ENCODE results near the gene ANKRD2. TPM values are rescaled to one million over a fixed set of nuclear protein-coding genes. Genes with fewer than 3 reads are reported as not detected.

ANKRD2 gene
- total and polyA plus RNA-seq, 10 of the 15 experiments (the other 5 are each of a cell fraction or from before 2014, with no cell fraction given) = 0.18 to 0.23 TPM; not detected in 8

DNA sequence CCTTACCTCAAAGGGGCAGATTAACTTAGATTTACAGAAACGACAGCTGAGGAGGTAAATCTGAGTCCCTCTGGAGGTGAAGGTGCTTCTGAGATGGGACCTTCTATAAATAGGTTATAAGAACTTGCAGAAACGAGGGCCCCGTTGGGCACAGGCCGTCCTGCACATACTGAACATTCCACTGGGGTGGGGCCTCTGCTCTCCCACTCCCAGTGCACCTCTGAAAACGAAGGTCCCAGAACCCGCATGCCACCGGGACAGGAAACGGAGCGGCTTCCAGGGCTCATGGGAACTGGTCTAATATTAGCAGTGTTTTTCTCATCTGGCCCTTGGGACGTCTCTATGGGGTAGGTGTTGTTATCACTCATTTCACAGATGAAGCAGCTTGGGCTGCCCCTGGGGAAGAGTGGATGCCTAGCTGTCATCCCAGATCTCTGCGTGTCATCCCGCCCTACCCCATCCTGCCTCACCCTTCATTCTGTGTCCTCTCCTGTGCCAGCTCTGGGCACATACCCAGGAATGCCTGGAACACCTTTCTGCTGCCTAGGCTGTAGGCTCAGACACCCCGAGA, 36.5 kb downstream of the ANKRD2 start (continued):
- TF ChIP-seq MYC (IDR thresholded peaks at IDR 0.05; ENCODE audit: insufficient read depth, insufficient read length, insufficient replicate concordance, low read length, severe bottlenecking) = no peak
- TF ChIP-seq STAT1 (conservative IDR thresholded peaks at IDR 0.05) = no peak
- TF ChIP-seq SMARCA5 (IDR thresholded peaks at IDR 0.05) = no peak

DNA sequence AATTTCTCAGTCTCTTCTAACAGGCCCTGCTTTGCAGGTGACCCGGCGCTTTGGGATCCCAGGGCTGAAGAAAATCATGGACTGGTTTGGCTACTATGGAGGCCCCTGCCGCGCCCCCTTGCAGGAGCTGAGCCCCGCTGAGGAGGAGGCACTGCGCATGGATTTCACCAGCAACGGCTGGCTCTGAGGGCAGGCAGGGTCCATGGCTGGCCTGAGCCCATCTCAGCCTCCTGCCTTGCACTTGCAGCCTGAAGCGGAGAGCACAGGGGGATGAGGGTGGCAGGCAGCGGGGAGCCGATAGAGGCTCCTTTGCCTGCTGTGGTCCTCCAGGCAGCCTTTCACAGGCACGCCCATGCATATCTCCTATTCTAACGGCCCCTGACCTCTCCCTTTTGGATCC, 38.9 kb downstream of the ANKRD2 start:
- Histone ChIP-seq H4K20me1 (ENCODE audit: control insufficient read depth, insufficient read depth) (no peaks in the 10 kb centered on the region), H3K9ac (ENCODE audit: control insufficient read depth, insufficient read depth, low read length) (no peak overlapping the region), H2AFZ (ENCODE audit: control insufficient read depth, low read depth, low read length) (no peak overlapping the region), H3K27ac (ENCODE audit: control insufficient read depth, insufficient read depth) (no peak overlapping the region), H3K4me3 (no peak overlapping the region), H3K4me1 (ENCODE audit: control insufficient read depth, insufficient read depth, low read length) (no peaks in the 10 kb centered on the region), H3K4me2 (ENCODE audit: control insufficient read depth, insufficient read depth) (no peak overlapping the region), H3K79me2 (ENCODE audit: control insufficient read depth, insufficient read depth, low read length) (no peaks in the 10 kb centered on the region), H3K27me3 (replicated peaks in 1 of 2; ENCODE audit: control insufficient read depth in 2 of 2, insufficient read depth in 2 of 2, low read length in 1 of 2) (no peaks in the 10 kb centered on the region), H3K9me3 (replicated peaks; ENCODE audit: control insufficient read depth, insufficient read depth, low read length) (no peaks in the 10 kb centered on the region), H3K36me3 (ENCODE audit: control insufficient read depth in 2 of 2, insufficient read depth in 2 of 2, low read length in 1 of 2) (no peaks in the 10 kb centered on the region)
- WGBS (ENCODE audit: insufficient coverage, insufficient replicate concordance, low lambda C conversion rate, missing lambda C conversion rate) = 67% methylated on average over 12 of the region's 12 CpGs
- BruUV-seq (replicated peaks) = no TSS peak
- ChIA-PET POLR2A (no interaction called here), SMC1A (ENCODE audit: uncharacterized antibody, unreplicated experiment) (interaction anchor here (0.9 to 1.6 kb wide), 2 partner anchors 39 to 144 kb away, joined by 3 to 9 read pairs; partner anchors contain the start of gene ANKRD2), RAD21 (ENCODE audit: unreplicated experiment) (no interaction called here), CTCF (interaction anchor here (0.9 to 1.5 kb wide), 5 partner anchors 24 to 205 kb away, joined by 3 to 4 read pairs (median 3); no protein-coding TSS in a partner anchor)
- no peak for FAIRE-seq
- no peak for TF ChIP-seq SUZ12 (IDR thresholded peaks at IDR 0.05; ENCODE audit: unreplicated experiment)
- no peak for ATAC-seq
- in situ Hi-C loops (cut with MboI) = no loop called here
- intact Hi-C loops (cut with micrococcal nuclease; ENCODE audit: unreplicated experiment) = loop anchor here (5.0 kb wide), 1 partner anchor 149 kb away; no protein-coding TSS in a partner anchor
- DNase-seq (ENCODE audit: low read depth, low spot score) = no peak

DNA sequence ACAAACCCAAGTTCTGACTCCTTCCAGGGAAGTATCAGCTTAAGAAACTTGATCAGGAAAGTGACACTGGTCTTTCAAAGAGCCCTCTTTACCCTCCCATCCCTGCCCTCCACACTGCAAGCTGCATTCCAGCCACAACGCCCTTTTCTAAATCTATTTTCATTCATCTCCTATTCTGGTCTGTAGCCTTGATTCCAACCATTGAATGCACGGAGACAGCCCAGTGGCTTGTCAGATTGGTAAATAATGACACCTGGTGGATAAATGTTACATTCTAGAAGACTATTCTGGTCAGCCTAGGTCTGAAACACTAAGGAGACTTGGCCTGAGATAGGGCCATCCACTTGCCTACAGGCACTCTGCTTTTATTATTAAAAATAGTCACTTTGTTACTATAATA, 39.8 kb downstream of the ANKRD2 start:
- ChIA-PET SMC1A (ENCODE audit: uncharacterized antibody, unreplicated experiment) (interaction anchor here (0.5 to 1.6 kb wide), 4 partner anchors 11 to 188 kb away, joined by 3 to 9 read pairs (median 3); partner anchors contain the start of gene ANKRD2), POLR2A (no interaction called here), CTCF (interaction anchor here (0.7 to 1.7 kb wide), 11 partner anchors 10 to 206 kb away, joined by 3 to 10 read pairs (median 4); partner anchors contain the start of gene ANKRD2), RAD21 (ENCODE audit: unreplicated experiment) (no interaction called here)
- ATAC-seq (peak; percentile 98), DNase-seq (ENCODE audit: low read depth, low spot score) (no peak), FAIRE-seq (no peak)
- no peaks in the 10 kb centered on the region for H3K9me3 ChIP-seq (replicated peaks; ENCODE audit: control insufficient read depth, insufficient read depth, low read length)
- H3K27ac ChIP-seq (ENCODE audit: control insufficient read depth, insufficient read depth) = no peak overlapping the region
- no peak overlapping the region for H2AFZ ChIP-seq (ENCODE audit: control insufficient read depth, low read depth, low read length)
- no peaks in the 10 kb centered on the region for H4K20me1 ChIP-seq (ENCODE audit: control insufficient read depth, insufficient read depth)
- no peak overlapping the region for H3K9ac ChIP-seq (ENCODE audit: control insufficient read depth, insufficient read depth, low read length)
- in situ Hi-C loops (cut with MboI) = no loop called here
- intact Hi-C loops (cut with micrococcal nuclease; ENCODE audit: unreplicated experiment) = loop anchor here (1.0 to 5.0 kb wide), 4 partner anchors 40 to 205 kb away; partner anchors contain the start of gene ANKRD2
- no peaks in the 10 kb centered on the region for H3K27me3 ChIP-seq (replicated peaks in 1 of 2; ENCODE audit: control insufficient read depth in 2 of 2, insufficient read depth in 2 of 2, low read length in 1 of 2)
- H3K36me3 ChIP-seq (ENCODE audit: control insufficient read depth in 2 of 2, insufficient read depth in 2 of 2, low read length in 1 of 2) = no peaks in the 10 kb centered on the region
- 2% methylated on average over 2 of the region's 2 CpGs for WGBS (ENCODE audit: insufficient coverage, insufficient replicate concordance, low lambda C conversion rate, missing lambda C conversion rate)
- BruUV-seq (replicated peaks) = no TSS peak
- no peak overlapping the region for H3K4me2 ChIP-seq (ENCODE audit: control insufficient read depth, insufficient read depth)
- no peaks in the 10 kb centered on the region for H3K4me1 ChIP-seq (ENCODE audit: control insufficient read depth, insufficient read depth, low read length)
- no peaks in the 10 kb centered on the region for H3K79me2 ChIP-seq (ENCODE audit: control insufficient read depth, insufficient read depth, low read length)
- H3K4me3 ChIP-seq = no peak overlapping the region
- TF ChIP-seq CEBPB (IDR thresholded peaks at IDR 0.05; ENCODE audit: borderline replicate concordance in 1 of 2, low read depth in 2 of 2, low read length in 2 of 2) (no peak), RAD21 (IDR thresholded peaks at IDR 0.05; ENCODE audit: insufficient read depth, low read depth, low read length) (peak; percentile 70), MYC (IDR thresholded peaks at IDR 0.05; ENCODE audit: insufficient read depth, insufficient read length, insufficient replicate concordance, low read length, severe bottlenecking) (no peak), RELA (IDR thresholded peaks at IDR 0.05; ENCODE audit: borderline replicate concordance, partially characterized antibody) (no peak), SMC3 (IDR thresholded peaks at IDR 0.05; ENCODE audit: borderline replicate concordance, low read length) (peak; percentile 60; the same call in 1 of the 2 replicates)
- TF ChIP-seq, protein P1, sequence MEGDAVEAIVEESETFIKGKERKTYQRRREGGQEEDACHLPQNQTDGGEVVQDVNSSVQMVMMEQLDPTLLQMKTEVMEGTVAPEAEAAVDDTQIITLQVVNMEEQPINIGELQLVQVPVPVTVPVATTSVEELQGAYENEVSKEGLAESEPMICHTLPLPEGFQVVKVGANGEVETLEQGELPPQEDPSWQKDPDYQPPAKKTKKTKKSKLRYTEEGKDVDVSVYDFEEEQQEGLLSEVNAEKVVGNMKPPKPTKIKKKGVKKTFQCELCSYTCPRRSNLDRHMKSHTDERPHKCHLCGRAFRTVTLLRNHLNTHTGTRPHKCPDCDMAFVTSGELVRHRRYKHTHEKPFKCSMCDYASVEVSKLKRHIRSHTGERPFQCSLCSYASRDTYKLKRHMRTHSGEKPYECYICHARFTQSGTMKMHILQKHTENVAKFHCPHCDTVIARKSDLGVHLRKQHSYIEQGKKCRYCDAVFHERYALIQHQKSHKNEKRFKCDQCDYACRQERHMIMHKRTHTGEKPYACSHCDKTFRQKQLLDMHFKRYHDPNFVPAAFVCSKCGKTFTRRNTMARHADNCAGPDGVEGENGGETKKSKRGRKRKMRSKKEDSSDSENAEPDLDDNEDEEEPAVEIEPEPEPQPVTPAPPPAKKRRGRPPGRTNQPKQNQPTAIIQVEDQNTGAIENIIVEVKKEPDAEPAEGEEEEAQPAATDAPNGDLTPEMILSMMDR (IDR thresholded peaks at IDR 0.05 in 2 of 3, conservative IDR thresholded peaks at IDR 0.05 in 1 of 3; ENCODE audit: control insufficient read depth in 2 of 3, extremely low read depth in 1 of 3, insufficient read depth in 1 of 3, low read depth in 3 of 3, low read length in 3 of 3) = peak in 1 of 3 experiments; percentile 65; a peak in 3 of 6 replicates
- TF ChIP-seq, protein P2, sequence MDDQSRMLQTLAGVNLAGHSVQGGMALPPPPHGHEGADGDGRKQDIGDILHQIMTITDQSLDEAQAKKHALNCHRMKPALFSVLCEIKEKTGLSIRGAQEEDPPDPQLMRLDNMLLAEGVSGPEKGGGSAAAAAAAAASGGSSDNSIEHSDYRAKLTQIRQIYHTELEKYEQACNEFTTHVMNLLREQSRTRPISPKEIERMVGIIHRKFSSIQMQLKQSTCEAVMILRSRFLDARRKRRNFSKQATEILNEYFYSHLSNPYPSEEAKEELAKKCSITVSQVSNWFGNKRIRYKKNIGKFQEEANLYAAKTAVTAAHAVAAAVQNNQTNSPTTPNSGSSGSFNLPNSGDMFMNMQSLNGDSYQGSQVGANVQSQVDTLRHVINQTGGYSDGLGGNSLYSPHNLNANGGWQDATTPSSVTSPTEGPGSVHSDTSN (IDR thresholded peaks at IDR 0.05; ENCODE audit: insufficient replicate concordance, low read depth, low read length) = no peak

Measured in GM12878 (cell line).